OCI-LY3 (cell line): Measurements from ENCODE around the gene SLC6A6.

Source experiments
- H2AFZ ChIP-seq: fragments of 200-600, 300-600 bp; shearing (Covaris generic); 2 replicates; pipeline ENCODE4 v1.6.0; 2014; ENCODE audit warnings: antibody characterized with exemption, low read depth, low read length
- H3K27ac ChIP-seq: fragments of 200-600, 300-600 bp; sonication (generic); 2 replicates; pipeline ENCODE4 v1.5.1; 2014; ENCODE audit warnings: mild to moderate bottlenecking, low read length, moderate library complexity, mixed read lengths
- H3K27me3 ChIP-seq: fragments of 200-600, 300-600 bp; sonication (generic); 2 replicates; pipeline ENCODE4 v1.6.1; 2014; ENCODE audit warnings: low read depth, low read length, mixed read lengths
- H3K36me3 ChIP-seq: fragments of 200-600, 300-600 bp; sonication (generic); replicated peaks from 2 replicates; pipeline ENCODE3; 2014; ENCODE audit warnings: low read depth, low read length, mixed read lengths
- H3K4me1 ChIP-seq: fragments of 300-600, 200-600 bp; sonication (generic); 2 replicates; pipeline ENCODE4 v1.6.1; 2014; ENCODE audit warnings: low read length, mixed read lengths
- H3K4me2 ChIP-seq: fragments of 200-600, 300-600 bp; sonication (generic); 2 replicates; pipeline ENCODE4 v1.6.1; 2014; ENCODE audit warnings: low read length, mixed read lengths
- H3K4me3 ChIP-seq: fragments of 300-600, 200-600 bp; sonication (generic); 2 replicates; pipeline ENCODE4 v1.5.1; 2014; ENCODE audit warnings: antibody characterized with exemption, mild to moderate bottlenecking, low read length, moderate library complexity
- H3K79me2 ChIP-seq: fragments of 300-600, 200-600 bp; shearing (Covaris generic); 2 replicates; pipeline ENCODE4 v1.6.1; 2014; ENCODE audit warnings: mild to moderate bottlenecking, low read length, mixed read lengths
- H3K9ac ChIP-seq: fragments of 300-600, 200-600 bp; shearing (Covaris generic); 2 replicates; pipeline ENCODE4 v1.6.0; 2014; ENCODE audit warnings: mild to moderate bottlenecking, low read length, moderate library complexity
- H3K9me3 ChIP-seq: fragments of 200-600, 300-600 bp; shearing (Covaris generic); 2 replicates; pipeline ENCODE4 v1.6.1; 2014; ENCODE audit warnings: low read length, mixed read lengths; ENCODE audit not compliant: insufficient read depth
- H4K20me1 ChIP-seq: fragments of 200-600, 300-600 bp; sonication (generic); 2 replicates; pipeline ENCODE4 v1.6.1; 2016; ENCODE audit warnings: low read length, mixed read lengths; ENCODE audit not compliant: insufficient read depth
- CTCF ChIP-seq: fragments of 200-600, 300-600 bp; sonication (generic); IDR thresholded peaks from 2 replicates; pipeline ENCODE4 v1.5.1; 2014; ENCODE audit warnings: antibody characterized with exemption, low read length, low read depth
- EZH2phosphoT487 ChIP-seq: fragments of 200-600 bp; shearing (Covaris generic); IDR thresholded peaks from 2 replicates; pipeline ENCODE4 v1.6.1; 2018; ENCODE audit warnings: antibody characterized with exemption, mixed run types, low read depth

Gene SLC6A6

GRCh38 chr3:14452740-14453710 is 50.6 kb downstream of the SLC6A6 start:
- H3K9ac ChIP-seq = peak overlapping the region; percentile 78
- TF ChIP-seq EZH2phosphoT487 (no peak), CTCF (no peak)
- H3K27me3 ChIP-seq = no peaks in the 10 kb centered on the region
- H3K27ac ChIP-seq = peak overlapping the region; percentile 94
- H3K9me3 ChIP-seq = peaks cover 8% of the 10 kb centered on the region; the same call in 1 of the 2 replicates
- H3K79me2 ChIP-seq = peaks cover 24% of the 10 kb centered on the region
- peak overlapping the region; percentile 58 for H3K4me3 ChIP-seq
- H2AFZ ChIP-seq = no peak overlapping the region
- peak overlapping the region; percentile 83 for H3K4me2 ChIP-seq
- H3K36me3 ChIP-seq = peaks cover 83% of the 10 kb centered on the region
- H3K4me1 ChIP-seq = peaks cover 76% of the 10 kb centered on the region
- no peaks in the 10 kb centered on the region for H4K20me1 ChIP-seq

GRCh38 chr3:14453876-14454638 is 51.7 kb downstream of the SLC6A6 start:
- peaks cover 8% of the 10 kb centered on the region; the same call in 1 of the 2 replicates for H3K9me3 ChIP-seq
- H3K4me2 ChIP-seq = peak overlapping the region; percentile 83
- H3K9ac ChIP-seq = peak overlapping the region; percentile 78
- peak overlapping the region; percentile 94 for H3K27ac ChIP-seq
- H3K4me3 ChIP-seq = peak overlapping the region; percentile 58
- peaks cover 76% of the 10 kb centered on the region for H3K4me1 ChIP-seq
- no peak for TF ChIP-seq CTCF
- TF ChIP-seq EZH2phosphoT487 = no peak
- H2AFZ ChIP-seq = no peak overlapping the region
- peaks cover 24% of the 10 kb centered on the region for H3K79me2 ChIP-seq
- no peaks in the 10 kb centered on the region for H3K27me3 ChIP-seq
- H3K36me3 ChIP-seq = peaks cover 83% of the 10 kb centered on the region
- no peaks in the 10 kb centered on the region for H4K20me1 ChIP-seq

- TF ChIP-seq EZH2phosphoT487 (no peak), CTCF (no peak)
- Histone ChIP-seq H3K79me2 (peaks cover 24% of the 10 kb centered on the region), H3K27me3 (no peaks in the 10 kb centered on the region), H4K20me1 (no peaks in the 10 kb centered on the region), H3K27ac (peak overlapping the region; percentile 94; the same call in 1 of the 2 replicates), H3K4me2 (peak overlapping the region; percentile 83), H3K9ac (peak overlapping the region; percentile 78; the same call in 1 of the 2 replicates), H3K4me1 (peaks cover 78% of the 10 kb centered on the region), H3K36me3 (peaks cover 86% of the 10 kb centered on the region), H2AFZ (no peak overlapping the region), H3K4me3 (no peak overlapping the region), H3K9me3 (peaks cover 8% of the 10 kb centered on the region; the same call in 1 of the 2 replicates)
Observed at GRCh38 chr3:14454639-14455310, 52.4 kb downstream of the SLC6A6 start.
